ENCODE measurements around the gene SLC35A2.
A peak's percentile ranks its signal among the peaks of the same experiment; 100 is the strongest.

Gene SLC35A2

DNA sequence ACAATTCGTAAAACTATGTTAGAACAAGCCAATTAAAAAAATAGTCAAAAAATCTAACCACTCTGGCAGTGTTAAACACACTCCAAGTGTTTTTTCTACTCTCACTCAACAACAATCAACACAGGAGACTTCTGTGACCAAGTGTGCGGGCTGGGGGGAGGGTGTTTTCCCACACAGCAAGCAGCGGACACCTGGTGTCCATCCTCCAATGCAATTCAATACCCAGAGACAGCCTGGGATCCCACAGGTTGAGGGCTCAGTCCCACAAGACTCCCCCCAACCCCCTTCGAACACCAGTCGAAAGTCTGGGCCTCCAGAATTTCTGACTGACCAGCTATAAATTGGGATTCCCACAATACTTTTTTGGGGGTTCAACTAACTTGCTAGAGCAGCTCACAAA is 15.7 kb upstream of the SLC35A2 start:
- no peak for DNase-seq

DNA sequence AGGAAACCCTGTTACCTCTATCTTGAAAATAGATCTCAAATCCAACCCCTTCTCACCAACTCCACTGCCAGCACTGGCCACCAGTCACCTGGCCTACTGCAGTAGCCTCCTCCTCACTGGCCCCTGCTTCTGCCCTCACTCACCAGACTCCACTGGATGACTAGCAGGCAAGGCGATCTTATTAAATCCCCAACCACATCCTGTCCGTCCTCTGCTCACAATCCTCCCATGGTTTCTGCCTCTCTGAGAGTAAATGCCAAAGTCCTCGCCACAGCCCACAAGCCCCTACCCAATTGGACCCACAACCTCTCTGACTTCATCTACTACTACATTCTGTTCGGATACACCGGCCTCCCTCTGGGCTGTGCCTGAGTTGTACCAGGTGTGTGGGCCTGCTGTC is 12.8 kb upstream of the SLC35A2 start:
- DNase-seq, result no peak

DNA sequence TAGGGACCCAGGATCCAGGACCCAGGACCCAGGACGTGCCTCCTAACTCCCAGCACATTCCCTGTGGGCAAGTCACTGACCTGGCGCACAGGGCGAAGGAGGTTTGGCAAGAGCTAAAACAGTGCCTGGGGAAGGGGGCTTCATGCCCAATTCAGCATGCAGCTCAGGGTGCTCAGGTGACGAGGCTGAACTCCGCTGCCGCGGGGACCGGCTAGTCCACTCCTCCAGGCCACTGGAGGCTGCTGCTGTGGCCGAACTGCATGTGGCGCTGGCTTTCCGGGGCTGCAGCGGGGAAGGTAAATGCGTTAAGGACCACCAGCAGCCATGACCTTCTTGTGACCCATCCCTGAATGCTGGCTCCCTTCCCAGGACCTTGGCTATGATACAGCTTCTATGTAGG is 12.3 kb upstream of the SLC35A2 start:
- no peak for DNase-seq

DNA sequence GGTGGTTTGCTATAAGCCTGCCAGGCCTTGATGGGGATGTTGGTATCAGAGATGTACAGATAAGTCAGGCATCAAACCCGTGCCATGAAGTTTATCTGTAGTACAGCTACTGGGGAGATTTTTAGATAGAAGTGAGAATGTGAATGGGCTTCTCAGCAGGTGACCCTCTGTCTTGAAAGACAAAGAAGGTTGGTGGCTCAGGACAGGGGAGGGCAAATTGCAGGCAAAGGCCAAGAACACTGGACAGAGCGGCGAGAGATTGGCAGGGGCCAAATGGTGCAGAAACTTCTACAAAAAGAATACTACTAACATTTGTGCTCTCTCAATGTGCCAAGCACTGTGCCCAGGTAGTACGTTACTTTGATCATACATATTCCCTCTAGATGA is 9.3 kb upstream of the SLC35A2 start:
- no peak for DNase-seq

DNA sequence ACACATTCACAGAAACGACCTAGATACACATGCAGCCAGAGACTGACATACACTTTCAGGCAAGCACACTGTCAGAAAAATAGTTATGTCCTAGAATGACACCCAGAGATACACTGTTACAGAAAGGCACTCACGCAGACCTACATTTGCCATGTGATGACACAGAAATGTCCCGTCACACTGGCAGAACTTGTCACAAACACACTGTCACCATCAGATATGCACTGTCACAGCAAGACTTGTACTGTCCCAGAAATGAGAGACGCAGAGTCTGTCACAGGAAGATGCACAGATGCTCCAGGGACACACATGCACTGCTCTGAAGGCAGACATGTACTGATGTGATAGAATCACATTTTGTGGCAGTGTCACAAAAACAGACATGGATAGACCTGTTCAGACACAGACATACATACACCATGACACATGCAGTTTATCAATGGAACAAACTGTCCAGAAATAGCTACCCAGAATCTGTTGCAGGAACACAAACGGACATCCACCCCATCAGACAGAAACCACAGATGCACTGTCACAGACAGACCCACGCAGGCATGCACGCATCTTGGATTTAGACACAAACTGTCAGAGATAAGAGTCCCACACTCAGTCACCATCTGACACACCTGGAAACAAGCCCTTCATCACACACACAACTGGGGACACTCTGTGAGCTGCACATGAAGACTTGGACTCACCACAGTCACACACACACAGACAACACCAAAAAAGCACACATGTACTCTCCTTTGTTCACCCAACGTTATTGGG is 8.7 kb upstream of the SLC35A2 start:
- peak; percentile 51 for DNase-seq

DNA sequence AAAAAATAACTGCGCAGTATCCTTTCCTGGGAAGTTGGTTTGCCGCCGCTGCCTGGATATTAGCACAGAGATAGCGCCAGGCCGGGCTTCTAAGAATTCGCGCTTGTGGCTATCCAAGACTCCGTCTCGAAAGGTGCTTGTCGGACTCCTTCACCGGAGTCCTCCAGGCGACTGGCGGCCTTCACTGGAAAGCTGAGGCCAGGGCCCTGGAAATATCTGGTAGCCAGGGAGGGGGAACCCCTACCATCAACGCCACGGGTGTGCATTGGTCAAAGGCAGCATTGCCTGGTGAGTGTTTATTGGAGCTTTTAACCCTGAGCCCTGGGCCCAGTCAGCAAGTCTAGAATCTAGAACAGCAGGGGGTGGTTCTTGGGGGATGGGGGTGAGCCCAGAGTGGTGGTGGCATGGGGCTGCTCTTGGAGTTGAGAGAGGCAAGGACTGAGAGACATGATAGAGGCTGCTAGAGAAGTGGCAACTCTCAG is 8.0 kb upstream of the SLC35A2 start:
- peak; percentile 56 for DNase-seq

DNA sequence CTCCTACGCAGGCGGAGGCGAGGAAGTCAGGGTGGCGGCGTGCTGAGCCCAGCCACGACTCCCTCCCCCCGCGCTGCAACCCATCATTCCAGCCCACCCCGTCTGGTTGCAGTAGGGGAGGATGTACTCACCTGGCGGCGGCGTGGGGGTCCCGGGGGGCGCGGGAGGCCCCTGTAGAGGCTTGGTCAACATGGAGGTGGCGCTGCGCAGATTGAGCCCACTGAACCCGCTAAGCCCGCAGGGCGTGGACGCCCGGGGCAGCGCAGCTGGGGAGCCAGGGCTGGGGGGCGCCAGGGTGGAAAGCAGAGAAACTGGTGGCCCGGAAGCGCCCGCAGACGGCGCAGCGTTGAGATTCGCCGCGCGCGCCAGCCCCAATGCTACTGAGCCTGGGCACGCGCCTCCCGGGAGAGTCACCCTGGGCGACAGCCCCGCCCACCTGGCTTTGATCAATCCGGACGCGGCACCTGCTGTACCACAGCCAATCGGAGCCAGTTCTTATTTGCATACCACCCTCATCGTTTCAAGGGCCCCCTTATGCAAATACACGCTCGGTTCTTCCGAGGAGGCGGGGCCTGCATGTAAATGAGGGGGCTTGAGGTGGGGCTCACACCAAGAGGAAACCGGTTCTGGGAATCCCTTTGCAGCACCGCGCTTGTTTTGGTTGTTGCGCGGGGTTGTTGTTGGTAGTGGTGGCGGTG is 7.3 kb upstream of the SLC35A2 start, which contains the start of gene PIM2:
TSS of gene PIM2 (minus strand) at position 382 of the 698 bp plus-strand sequence. CDS start at position 192, 190 bp downstream.
- peak; percentile 95 for DNase-seq

DNA sequence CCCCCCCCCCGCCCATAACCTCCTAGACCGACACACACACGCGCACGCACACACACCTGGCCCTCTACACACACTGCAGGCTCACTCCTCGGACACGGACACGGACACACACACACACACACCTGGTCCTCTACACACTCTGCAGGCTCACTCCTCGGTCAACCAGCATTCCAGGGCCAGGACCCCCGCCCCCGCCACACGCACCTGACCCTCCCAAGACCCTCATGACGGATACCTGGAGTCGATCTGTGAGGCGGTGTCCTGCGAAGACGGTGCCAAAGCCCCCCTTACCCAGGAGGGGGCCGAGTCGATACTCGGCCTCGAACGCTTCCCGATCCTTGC is 6.8 kb upstream of the SLC35A2 start:
- DNase-seq, result no peak

DNA sequence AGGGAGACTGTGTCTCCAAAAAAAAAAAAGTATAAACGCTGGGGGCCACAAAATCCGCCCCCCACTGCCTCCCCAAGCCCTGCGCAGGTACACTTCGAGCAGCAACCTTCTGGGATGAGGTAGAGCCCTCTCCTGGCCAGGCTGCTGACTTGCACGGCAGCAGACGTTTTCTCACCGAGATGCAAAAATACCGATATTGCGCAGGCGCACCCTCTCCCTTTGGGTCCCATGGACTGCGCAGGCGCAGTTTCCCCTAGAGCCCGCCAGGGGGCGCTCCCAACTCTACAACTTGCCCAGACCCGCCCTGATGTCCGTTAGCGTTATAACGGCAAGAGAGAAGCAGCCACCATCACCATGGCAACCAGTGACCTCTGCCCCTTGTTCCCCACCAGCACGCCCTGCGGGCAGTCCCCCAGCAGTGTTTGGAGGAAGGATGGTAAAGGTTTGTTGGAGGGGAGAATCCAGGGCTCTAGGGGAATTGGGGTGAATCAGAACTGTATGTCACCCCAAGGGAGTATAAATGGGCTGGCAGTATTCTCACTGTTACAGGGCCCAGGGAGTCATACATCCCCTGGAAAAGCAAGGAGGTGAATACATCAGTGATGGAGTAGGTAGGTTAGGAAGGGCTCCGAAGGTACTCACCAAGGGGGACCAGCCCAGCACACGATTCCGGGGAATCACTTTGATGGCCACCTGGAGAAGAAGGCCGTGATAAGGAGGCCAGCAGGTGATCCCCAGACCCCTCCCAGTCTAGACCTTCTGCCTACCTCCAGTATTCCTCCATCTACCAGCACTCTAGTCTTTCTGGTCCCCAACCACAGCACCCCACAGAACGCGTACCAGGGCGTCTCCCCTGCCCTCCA is 5.9 kb upstream of the SLC35A2 start:
- peak; percentile 92 for DNase-seq

DNA sequence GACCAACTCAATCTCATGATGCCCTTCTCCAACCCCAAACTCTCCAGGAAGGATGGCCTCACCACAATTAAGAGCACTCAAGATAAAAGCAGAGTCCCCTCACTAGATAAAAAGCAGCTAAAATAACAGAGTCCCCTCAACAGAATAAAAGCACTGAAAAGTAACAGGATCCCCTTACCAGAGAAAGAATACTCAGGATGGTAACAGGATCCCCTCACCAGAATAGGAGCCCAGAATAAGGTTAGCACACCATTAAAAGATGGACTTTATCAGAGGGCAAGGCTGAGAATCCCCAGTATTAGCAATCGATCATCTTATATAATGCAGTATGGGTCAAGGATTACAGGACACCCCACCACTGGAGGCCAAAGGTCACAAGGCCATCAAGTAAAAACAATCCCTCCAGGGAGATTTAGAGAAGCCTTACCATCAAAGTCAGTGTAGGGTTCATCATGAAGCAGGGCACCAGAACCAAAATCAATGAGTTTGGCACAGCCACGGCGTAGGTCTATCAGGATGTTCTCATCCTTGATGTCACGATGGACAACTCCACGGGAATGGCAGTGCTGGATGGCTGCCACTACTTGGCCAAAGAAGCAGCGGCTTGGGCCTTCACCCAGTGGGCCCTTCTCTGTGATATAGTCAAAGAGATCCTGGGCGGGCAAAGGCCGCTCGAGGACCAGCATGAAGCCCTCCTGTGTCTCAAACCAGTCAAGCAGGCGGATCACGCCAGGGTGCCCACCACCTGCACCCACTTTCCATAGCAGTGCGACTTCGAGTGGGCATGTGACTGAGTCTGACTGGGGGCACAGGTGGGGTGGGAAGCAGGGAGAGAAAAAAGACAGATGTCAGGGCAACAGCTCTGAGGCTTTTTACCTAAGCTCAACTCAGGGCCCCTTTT is 3.4 kb upstream of the SLC35A2 start:
- no peak for DNase-seq

DNA sequence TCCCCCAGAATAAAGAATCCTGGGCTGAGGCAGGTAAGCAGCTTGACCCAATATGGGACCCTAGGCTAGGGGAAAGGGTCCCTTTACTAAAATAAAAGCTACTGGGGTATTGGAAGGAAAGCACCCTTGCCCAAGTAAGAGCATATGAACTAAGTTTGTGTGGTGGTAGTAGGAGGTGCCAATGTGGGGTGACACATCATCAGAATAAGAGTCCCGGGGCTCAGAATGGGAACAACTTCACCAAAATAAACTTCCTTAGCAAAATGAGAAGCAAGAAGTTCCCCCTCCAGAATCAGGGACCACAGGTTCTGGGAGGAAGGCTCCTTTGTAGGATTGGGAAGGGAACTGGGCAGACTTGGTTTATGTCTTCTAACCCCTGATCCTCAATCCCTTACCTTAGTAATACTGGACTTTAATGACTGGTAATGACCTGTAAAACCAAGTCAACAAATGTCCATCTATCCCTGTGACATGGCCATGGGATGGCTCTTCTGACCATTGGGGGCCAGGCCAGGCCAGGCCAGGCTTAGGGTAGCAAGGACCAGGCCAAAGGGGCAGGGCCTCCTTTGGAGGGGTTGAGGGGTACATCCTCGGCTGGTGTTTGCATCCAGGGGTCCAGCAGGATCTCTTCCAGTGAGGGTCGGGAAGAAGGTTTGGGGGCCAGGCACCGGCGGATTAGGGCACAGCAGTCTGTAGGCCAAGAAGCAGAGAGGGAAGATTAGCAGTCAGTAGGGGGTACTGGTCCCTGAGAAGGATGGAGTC is 2.3 kb upstream of the SLC35A2 start:
- no peak for DNase-seq

DNA sequence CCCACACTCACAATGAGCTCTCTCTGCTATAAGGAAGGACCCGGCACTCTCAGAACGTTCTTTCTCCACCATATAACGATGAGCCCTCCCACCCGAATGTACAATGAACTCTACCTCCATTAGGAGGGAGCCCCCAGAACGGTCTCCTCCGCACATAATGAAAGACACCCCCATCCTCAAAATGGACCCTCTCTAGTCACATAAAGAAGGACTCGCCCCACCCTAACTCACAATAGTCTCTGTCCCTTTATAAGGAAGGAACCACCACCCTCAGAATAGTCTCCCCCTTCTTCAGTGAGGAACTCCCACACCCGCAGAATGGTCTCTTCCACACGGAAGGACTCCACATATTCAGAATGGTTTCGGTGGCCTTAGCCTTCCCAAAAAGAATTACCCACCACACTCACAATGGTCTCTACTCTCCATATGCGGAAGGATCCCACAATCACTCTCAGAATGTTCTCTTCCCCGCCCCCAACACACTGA is 477 bp downstream of the SLC35A2 start:
- no peak for DNase-seq

DNA sequence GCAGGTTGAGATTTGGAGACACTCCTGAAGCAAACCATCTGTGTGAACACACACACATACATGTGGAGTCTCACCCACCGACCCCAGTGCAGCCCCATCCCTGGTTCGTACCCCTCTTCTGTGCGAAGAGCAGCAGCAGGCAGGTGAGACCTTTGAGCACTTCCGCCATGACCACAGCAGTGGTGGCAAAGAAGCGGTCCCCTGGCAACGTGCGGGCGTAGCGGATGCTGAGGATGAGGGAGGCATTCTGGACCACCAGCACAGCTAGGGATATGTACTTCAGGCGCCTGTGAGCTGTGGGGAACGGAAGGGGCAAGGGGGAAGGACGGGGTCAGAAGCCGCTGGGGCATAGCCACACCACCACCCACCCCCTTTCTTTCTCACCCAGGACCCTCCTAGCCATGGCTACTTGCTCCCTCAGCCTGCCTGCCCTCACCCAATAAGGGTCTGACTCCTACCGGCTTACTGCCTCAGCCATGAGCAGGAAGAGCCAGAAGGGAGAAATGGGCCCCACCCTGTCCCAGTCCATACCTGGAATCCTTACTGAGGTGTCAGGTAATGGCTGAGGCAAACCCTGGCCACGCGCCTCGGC is 1.6 kb downstream of the SLC35A2 start:
- DNase-seq, result peak; percentile 36

DNA sequence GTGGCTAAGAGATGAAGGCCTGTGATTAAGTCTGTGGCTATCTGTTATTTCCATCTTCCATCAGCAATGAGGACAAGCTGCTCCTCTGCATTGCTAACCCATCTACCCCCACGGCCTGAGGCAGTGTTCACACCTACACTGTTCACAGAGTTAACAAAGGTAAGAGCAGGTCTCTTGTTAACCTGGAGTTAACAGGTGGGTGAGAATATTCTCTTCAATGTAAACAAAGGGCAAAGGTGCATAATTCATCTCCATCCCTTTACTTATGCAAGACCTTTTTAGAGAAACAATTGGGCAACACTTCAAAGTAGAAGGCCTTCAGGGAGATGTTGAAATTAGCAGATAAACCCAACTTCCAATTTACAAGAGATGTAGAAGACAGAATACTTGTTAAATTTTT is 2.8 kb downstream of the SLC35A2 start:
- DNase-seq, result no peak

DNA sequence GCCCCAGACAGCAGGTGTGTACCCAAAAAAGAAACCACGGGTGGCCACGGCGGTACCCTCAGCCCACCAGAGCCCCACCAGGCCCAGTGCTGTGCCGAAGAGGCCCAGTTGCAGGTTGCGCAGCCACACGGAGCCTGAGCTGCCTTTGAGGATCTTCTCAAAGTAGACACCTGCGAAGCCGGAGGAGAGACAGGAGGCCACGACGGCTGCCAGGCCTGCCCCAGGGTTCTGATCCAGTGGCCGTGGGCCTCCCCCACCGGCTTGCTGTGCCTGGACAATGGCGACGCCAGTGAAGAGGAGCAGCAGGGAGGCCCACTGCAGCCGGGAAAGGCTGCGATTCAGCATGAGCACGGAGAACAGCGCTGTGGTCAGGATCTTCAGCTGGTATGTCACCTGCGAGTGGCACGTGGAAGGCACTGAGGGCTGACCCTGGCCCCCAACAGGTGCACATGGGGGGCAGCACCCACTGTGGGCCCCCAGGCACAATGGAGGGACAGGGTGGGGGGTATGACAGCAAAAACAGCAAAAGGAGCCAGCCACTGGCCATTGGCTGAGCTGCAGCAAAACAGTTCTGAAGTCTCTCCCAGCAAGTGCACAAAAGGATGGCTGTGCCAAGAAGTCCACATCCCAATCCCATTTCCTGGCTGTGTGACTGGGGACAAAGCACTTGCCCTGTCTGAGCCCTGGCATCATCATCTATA is 6.2 kb downstream of the SLC35A2 start:
- no peak for DNase-seq

DNA sequence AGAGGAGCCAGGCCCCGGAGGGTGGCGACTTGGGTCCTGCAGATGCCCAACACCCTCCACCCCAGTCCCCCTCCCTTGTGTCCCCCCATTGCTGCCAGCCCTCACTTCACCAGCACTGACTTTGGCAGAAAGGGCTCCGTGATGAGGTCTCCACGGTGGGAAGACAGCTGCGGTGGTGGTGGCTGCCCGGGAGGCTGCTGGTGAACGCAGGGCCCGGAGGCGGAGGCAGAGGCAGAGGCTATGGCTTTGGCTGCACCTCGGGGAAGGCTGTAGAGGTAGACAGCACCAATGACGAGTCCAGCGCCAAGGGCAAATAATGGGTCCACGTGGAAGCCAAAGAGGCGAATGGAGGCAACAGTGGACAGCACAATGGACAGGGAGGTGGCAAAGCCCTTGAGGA is 6.8 kb downstream of the SLC35A2 start:
- DNase-seq, result no peak

DNA sequence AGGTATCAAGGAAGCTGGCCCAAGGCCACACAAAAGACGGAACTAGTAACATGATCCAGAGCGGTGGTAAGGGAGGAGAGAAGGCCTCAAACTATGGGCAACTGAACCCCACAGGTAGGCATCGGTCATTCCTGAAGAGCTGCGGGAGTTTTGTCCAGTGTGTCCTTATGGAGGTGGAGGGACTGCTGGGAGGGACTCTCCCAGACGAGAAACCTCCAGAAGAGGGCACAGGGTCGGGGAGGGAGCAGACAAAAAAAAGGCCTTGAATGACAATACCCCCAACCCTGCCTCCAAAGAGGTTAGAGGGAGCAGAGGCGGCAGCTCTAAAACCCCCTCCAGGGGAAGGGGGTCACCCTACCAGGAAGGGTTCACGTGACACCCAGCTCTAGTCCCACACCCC is 7.3 kb downstream of the SLC35A2 start:
- DNase-seq, result no peak

DNA sequence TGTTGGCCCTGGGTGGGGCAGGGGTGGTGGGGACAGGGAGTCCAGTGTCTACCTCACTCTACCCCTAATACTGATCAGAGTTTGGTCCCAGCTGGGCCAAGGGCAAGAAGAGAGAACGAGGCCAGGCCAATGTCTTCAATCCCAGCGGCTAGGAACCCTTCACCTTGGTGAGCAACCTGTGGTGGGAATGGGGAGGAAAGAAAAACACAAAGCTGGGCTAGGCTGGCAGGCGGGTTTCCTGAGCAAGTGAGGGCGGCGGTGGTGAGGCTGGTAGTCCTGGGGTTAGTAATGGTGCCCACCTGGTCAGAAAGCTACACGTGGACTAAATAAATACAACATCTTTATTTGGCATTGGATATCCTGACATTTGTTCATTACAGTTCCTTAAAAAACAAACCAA is 8.2 kb downstream of the SLC35A2 start:
- no peak for DNase-seq

DNA sequence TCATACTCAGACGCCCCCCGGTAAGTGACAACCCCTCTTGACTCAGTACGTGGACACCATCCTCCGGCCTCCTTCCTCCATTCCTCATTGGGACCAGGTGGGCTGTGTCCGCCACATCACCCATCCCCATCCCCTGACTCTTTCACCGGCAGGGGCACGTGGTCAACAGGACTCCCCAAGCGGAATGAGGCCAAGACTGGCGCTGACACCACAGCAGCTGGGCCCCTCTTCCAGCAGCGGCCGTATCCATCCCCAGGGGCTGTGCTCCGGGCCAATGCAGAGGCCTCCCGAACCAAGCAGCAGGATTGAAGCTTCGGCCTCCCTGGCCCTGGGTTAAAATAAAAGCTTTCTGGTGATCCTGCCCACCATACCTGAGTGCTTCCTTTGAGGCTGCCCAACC is 8.7 kb downstream of the SLC35A2 start:
- no peak for DNase-seq

DNA sequence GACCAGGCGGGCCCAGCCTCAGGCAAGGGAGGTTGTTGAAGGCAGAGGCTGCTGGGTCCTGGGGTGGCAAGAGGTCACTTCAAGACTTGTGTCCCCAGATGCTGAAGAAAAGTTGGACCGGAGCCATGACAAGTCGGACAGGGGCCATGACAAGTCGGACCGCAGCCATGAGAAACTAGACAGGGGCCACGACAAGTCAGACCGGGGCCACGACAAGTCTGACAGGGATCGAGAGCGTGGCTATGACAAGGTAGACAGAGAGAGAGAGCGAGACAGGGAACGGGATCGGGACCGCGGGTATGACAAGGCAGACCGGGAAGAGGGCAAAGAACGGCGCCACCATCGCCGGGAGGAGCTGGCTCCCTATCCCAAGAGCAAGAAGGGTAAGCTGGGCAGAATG is 9.3 kb downstream of the SLC35A2 start:
- no peak for DNase-seq

Measured in CD4-positive, alpha-beta T cell treated with Interleukin-12 subunit alpha and Interleukin-12 subunit beta, for 1 hour (primary cell).